ENCODE measurements around the gene IL5RA.

DNA sequence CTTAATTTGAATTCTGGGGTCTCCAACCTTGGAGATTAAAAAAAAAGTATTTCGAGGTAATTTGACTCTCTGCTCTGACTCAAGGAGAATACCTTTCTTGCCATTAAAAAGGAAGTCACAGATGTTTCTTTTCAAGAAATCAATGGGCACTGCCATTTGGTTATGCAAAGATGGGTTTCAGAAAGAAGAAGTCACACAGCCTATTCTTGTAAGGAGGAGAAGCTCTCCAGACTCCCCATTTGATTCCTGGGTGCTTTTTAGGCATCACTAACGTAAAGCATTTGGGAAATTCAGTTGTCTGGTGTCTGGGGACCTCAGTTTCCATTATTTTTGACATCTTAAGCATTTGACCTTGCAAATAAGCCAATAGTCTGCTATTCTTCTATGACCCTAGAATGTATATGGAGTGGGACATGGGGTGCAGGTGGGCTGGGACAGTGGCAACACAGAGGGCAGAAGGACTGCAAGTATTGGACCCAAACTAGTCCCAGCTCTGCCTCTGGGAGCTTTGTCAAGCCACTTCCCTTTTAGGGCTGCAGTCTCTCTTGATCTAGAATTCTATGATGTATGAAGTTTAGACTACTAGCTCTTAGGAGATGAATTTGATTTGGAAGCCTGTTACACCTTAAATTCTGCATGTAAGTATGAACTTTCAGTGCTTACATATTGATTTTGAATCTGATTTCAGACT, 27.8 kb downstream of the IL5RA start:
- no peak for TF ChIP-seq EP300 (IDR thresholded peaks at IDR 0.05)
- TF ChIP-seq, protein P1, sequence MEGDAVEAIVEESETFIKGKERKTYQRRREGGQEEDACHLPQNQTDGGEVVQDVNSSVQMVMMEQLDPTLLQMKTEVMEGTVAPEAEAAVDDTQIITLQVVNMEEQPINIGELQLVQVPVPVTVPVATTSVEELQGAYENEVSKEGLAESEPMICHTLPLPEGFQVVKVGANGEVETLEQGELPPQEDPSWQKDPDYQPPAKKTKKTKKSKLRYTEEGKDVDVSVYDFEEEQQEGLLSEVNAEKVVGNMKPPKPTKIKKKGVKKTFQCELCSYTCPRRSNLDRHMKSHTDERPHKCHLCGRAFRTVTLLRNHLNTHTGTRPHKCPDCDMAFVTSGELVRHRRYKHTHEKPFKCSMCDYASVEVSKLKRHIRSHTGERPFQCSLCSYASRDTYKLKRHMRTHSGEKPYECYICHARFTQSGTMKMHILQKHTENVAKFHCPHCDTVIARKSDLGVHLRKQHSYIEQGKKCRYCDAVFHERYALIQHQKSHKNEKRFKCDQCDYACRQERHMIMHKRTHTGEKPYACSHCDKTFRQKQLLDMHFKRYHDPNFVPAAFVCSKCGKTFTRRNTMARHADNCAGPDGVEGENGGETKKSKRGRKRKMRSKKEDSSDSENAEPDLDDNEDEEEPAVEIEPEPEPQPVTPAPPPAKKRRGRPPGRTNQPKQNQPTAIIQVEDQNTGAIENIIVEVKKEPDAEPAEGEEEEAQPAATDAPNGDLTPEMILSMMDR (IDR thresholded peaks at IDR 0.05): no peak

All from stomach (tissue), 4 donors.